ENCODE results near the gene LRPAP1. TPM values are rescaled to one million over a fixed set of nuclear protein-coding genes. Genes with fewer than 3 reads are reported as not detected.
"Not testable (repeated sequence)": the region's sequence is repeated elsewhere in the genome, so short reads cannot be mapped to it uniquely, and the experiment has no call there.

The LRPAP1 gene
- total RNA-seq, 1 experiment from 2014 or later = 109 TPM

GRCh38 chr4:3550792-3551325 is 18.6 kb upstream of the LRPAP1 start:
- H3K9me3 ChIP-seq (replicated peaks); H3K36me3 ChIP-seq; H3K4me3 ChIP-seq; H3K27me3 ChIP-seq; H3K27ac ChIP-seq; H3K4me1 ChIP-seq; DNase-seq: not testable (repeated sequence)

- H3K27me3 ChIP-seq; H3K9me3 ChIP-seq (replicated peaks); H3K4me3 ChIP-seq; H3K36me3 ChIP-seq; DNase-seq; H3K4me1 ChIP-seq; H3K27ac ChIP-seq: not testable (repeated sequence)
Measured at GRCh38 chr4:3550041-3550440, 17.8 kb upstream of the LRPAP1 start.

- DNase-seq; H3K9me3 ChIP-seq (replicated peaks); H3K27ac ChIP-seq; H3K4me1 ChIP-seq; H3K4me3 ChIP-seq; H3K36me3 ChIP-seq; H3K27me3 ChIP-seq: not testable (repeated sequence)
Measured at GRCh38 chr4:3549694-3550001, 17.4 kb upstream of the LRPAP1 start.

- not testable (repeated sequence) for H3K27me3 ChIP-seq; DNase-seq; H3K9me3 ChIP-seq (replicated peaks); H3K27ac ChIP-seq; H3K4me3 ChIP-seq; H3K4me1 ChIP-seq; H3K36me3 ChIP-seq
Measured at GRCh38 chr4:3548991-3549693, 16.9 kb upstream of the LRPAP1 start.

GRCh38 chr4:3546721-3547120 is 14.5 kb upstream of the LRPAP1 start:
- not testable (repeated sequence) for H3K36me3 ChIP-seq; H3K9me3 ChIP-seq (replicated peaks); H3K27ac ChIP-seq; H3K4me1 ChIP-seq; H3K27me3 ChIP-seq; DNase-seq; H3K4me3 ChIP-seq

GRCh38 chr4:3545351-3545750 is 13.1 kb upstream of the LRPAP1 start:
- DNase-seq; H3K27ac ChIP-seq; H3K36me3 ChIP-seq; H3K9me3 ChIP-seq (replicated peaks); H3K4me1 ChIP-seq; H3K27me3 ChIP-seq; H3K4me3 ChIP-seq: not testable (repeated sequence)

GRCh38 chr4:3544259-3545025 is 12.2 kb upstream of the LRPAP1 start:
- H3K36me3 ChIP-seq; H3K27ac ChIP-seq; H3K27me3 ChIP-seq; H3K4me3 ChIP-seq; DNase-seq; H3K4me1 ChIP-seq; H3K9me3 ChIP-seq (replicated peaks): not testable (repeated sequence)

GRCh38 chr4:3543415-3543814 is 11.2 kb upstream of the LRPAP1 start:
- not testable (repeated sequence) for H3K36me3 ChIP-seq; H3K27me3 ChIP-seq; H3K4me1 ChIP-seq; H3K9me3 ChIP-seq (replicated peaks); H3K4me3 ChIP-seq; H3K27ac ChIP-seq; DNase-seq

- not testable (repeated sequence) for H3K36me3 ChIP-seq; H3K27me3 ChIP-seq; H3K27ac ChIP-seq; DNase-seq; H3K9me3 ChIP-seq (replicated peaks); H3K4me1 ChIP-seq; H3K4me3 ChIP-seq
Measured at GRCh38 chr4:3538906-3539305, 6.7 kb upstream of the LRPAP1 start.

GRCh38 chr4:3535812-3536211 is 3.6 kb upstream of the LRPAP1 start:
- not testable (repeated sequence) for H3K27ac ChIP-seq; H3K36me3 ChIP-seq; H3K27me3 ChIP-seq; H3K9me3 ChIP-seq (replicated peaks); H3K4me1 ChIP-seq; H3K4me3 ChIP-seq; DNase-seq

- peaks cover 6% of the 10 kb centered on the region; the same call in 1 of the 2 replicates for H3K4me1 ChIP-seq
- peaks cover 5% of the 10 kb centered on the region; the same call in 1 of the 2 replicates for H3K27me3 ChIP-seq
- H3K9me3 ChIP-seq (replicated peaks) = no peaks in the 10 kb centered on the region
- H3K36me3 ChIP-seq = peaks cover 6% of the 10 kb centered on the region
- no peak for DNase-seq
- no peak overlapping the region for H3K27ac ChIP-seq
- no peak overlapping the region for H3K4me3 ChIP-seq
Measured at GRCh38 chr4:3533423-3533820, 1.2 kb upstream of the LRPAP1 start.

GRCh38 chr4:3532751-3533422 is 665 bp upstream of the LRPAP1 start:
- H3K36me3 ChIP-seq = peaks cover 9% of the 10 kb centered on the region
- H3K4me3 ChIP-seq = peak overlapping the region; percentile 90
- H3K9me3 ChIP-seq (replicated peaks) = no peaks in the 10 kb centered on the region
- no peak overlapping the region for H3K27ac ChIP-seq
- DNase-seq = no peak
- H3K4me1 ChIP-seq = peaks cover 6% of the 10 kb centered on the region; the same call in 1 of the 2 replicates
- peaks cover 5% of the 10 kb centered on the region; the same call in 1 of the 2 replicates for H3K27me3 ChIP-seq

GRCh38 chr4:3531318-3531878 is 824 bp downstream of the LRPAP1 start:
- DNase-seq = peak in 1 of 2 experiments; percentile 28
- H3K9me3 ChIP-seq (replicated peaks) = no peaks in the 10 kb centered on the region
- H3K27ac ChIP-seq = no peak overlapping the region
- peak overlapping the region; percentile 90 for H3K4me3 ChIP-seq
- H3K4me1 ChIP-seq = peaks cover 6% of the 10 kb centered on the region; the same call in 1 of the 2 replicates
- H3K36me3 ChIP-seq = peaks cover 9% of the 10 kb centered on the region
- H3K27me3 ChIP-seq = peaks cover 5% of the 10 kb centered on the region; the same call in 1 of the 2 replicates

GRCh38 chr4:3530663-3531254 is 1.5 kb downstream of the LRPAP1 start:
- Histone ChIP-seq H3K4me3 (no peak overlapping the region), H3K27me3 (peaks cover 5% of the 10 kb centered on the region; the same call in 1 of the 2 replicates), H3K4me1 (peaks cover 6% of the 10 kb centered on the region; the same call in 1 of the 2 replicates), H3K27ac (no peak overlapping the region), H3K36me3 (peaks cover 9% of the 10 kb centered on the region), H3K9me3 (replicated peaks) (no peaks in the 10 kb centered on the region)
- no peak for DNase-seq
